Transverse colon (tissue), 3 donors: ENCODE data around the gene SYTL4.

ENCODE experiments used
- CTCF ChIP-seq, 5 experiments: fragments of 200-600 bp in 3 of 5; fragments of 450-650 bp in 2 of 5; sonication (generic) in 3 of 5; IDR thresholded peaks; 1 replicate in 2 of 5; 2 replicates in 3 of 5; pipeline ENCODE4 v1.5.1; 2016 to 2017; ENCODE audit warnings: antibody characterized with exemption in 5 of 5, inconsistent platforms in 3 of 5, mild to moderate bottlenecking in 2 of 5, moderate library complexity in 1 of 5
- EP300 ChIP-seq: sonication (generic); formaldehyde crosslinking; IDR thresholded peaks from one replicate; pipeline ENCODE4 v1.6.1; 2017; ENCODE audit warnings: antibody characterized with exemption, low read depth
- POLR2A ChIP-seq: fragments of 450-650 bp; IDR thresholded peaks from one replicate; pipeline ENCODE4 v1.6.1; 2016; ENCODE audit warnings: antibody characterized with exemption, mild to moderate bottlenecking, moderate library complexity

DNA sequence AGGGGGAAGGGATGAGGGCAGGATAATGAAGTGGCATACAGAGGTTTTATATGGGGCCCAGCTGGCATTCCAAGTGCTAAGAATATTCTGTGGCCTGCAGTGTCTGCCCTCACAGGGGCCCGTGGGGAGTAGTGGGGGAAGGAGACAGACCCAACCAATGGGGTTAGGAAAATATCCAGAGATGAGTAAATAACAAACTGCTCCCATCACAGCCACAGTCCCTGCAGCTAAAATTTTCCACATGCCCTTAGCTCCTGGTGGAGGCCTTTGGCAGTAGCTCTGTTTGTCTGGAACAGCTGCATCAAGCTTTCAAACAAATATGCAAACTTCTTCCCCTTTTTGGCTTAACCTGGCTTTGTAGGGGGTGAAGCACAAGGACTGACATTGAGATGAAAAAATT lies 84.8 kb downstream of the SYTL4 start:
- TF ChIP-seq POLR2A (no peak), CTCF (IDR thresholded peaks at IDR 0.05) (no peak), EP300 (no peak)
